HCT116 (cell line): ENCODE results near the gene LRRC3.

Experiments
- CEBPB ChIP-seq: IDR thresholded peaks from 2 replicates; pipeline ENCODE4 v1.6.1; 2012; ENCODE audit warnings: low read depth
- EZH2 ChIP-seq: fragments of 200-600 bp; sonication (generic); IDR thresholded peaks from 2 replicates; pipeline ENCODE4 v1.6.1; 2017; ENCODE audit warnings: antibody characterized with exemption, mixed run types
- EZH2phosphoT487 ChIP-seq: fragments of 200-600 bp; IDR thresholded peaks from 2 replicates; pipeline ENCODE4 v1.6.1; 2018; ENCODE audit warnings: antibody characterized with exemption, borderline replicate concordance
- POLR2A ChIP-seq: IDR thresholded peaks from 2 replicates; pipeline ENCODE4 v1.7.0; 2011; ENCODE audit warnings: borderline replicate concordance; ENCODE audit not compliant: insufficient read depth, insufficient read length; ENCODE audit errors: extremely low read depth
- POLR2AphosphoS5 ChIP-seq: IDR thresholded peaks from 2 replicates; pipeline ENCODE4 v1.6.1; 2011; ENCODE audit warnings: mild to moderate bottlenecking, low read depth, low read length, moderate library complexity
- REST ChIP-seq: IDR thresholded peaks from 2 replicates; pipeline ENCODE4 v1.6.1; 2012; ENCODE audit warnings: low read depth
- YY1 ChIP-seq: IDR thresholded peaks from 2 replicates; pipeline ENCODE4 v1.6.1; 2011; ENCODE audit warnings: low read length, low read depth, moderate library complexity, mild to moderate bottlenecking; ENCODE audit not compliant: insufficient replicate concordance; ENCODE audit errors: extremely low read depth
- TF ChIP-seq, protein P1 (sequence below), 3 experiments: fragments of 200-600 bp in 1 of 3; sonication (generic) in 1 of 3; IDR thresholded peaks in 2 of 3; conservative IDR thresholded peaks in 1 of 3; 2 replicates each; pipeline ENCODE4 v1.5.1; 2012 to 2017; ENCODE audit warnings: low read depth in 2 of 3, low read length in 2 of 3, antibody characterized with exemption in 1 of 3, borderline replicate concordance in 1 of 3, control low read depth in 1 of 3, mild to moderate bottlenecking in 1 of 3, mixed read lengths in 1 of 3, mixed run types in 1 of 3, moderate library complexity in 1 of 3; ENCODE audit not compliant: insufficient read depth in 1 of 3
- TF ChIP-seq, protein P2 (sequence below): IDR thresholded peaks from 2 replicates; pipeline ENCODE4 v1.6.1; 2012

DNA sequence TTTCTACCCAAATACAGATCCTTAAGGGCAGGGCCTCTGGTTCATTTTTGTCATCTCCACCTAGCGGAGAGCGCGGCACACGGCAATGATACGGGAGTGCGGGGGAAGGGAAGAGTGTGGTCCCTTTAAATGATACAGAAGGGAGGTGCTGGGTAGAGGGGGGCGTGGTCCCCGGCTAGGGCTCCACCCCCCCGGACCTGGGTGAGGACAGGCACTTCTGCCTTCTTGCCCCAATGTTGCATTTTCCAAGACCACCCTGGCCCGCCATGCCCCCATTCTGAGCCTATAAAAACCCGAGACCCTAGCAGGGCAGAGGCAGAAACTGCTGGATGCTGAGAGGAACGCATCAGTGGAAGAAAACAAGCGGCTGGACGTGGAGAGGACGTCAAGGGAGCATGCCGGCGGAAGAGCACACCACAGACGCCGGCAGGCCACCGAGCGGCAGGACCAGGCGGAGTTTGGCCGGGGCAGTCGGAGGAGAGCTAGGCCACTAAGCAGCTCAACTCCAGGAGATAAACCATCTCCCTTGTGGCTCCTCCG lies 30.0 kb downstream of the LRRC3 start:
- TF ChIP-seq, protein P1, sequence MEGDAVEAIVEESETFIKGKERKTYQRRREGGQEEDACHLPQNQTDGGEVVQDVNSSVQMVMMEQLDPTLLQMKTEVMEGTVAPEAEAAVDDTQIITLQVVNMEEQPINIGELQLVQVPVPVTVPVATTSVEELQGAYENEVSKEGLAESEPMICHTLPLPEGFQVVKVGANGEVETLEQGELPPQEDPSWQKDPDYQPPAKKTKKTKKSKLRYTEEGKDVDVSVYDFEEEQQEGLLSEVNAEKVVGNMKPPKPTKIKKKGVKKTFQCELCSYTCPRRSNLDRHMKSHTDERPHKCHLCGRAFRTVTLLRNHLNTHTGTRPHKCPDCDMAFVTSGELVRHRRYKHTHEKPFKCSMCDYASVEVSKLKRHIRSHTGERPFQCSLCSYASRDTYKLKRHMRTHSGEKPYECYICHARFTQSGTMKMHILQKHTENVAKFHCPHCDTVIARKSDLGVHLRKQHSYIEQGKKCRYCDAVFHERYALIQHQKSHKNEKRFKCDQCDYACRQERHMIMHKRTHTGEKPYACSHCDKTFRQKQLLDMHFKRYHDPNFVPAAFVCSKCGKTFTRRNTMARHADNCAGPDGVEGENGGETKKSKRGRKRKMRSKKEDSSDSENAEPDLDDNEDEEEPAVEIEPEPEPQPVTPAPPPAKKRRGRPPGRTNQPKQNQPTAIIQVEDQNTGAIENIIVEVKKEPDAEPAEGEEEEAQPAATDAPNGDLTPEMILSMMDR (IDR thresholded peaks at IDR 0.05 in 2 of 3, conservative IDR thresholded peaks at IDR 0.05 in 1 of 3; ENCODE audit: borderline replicate concordance in 1 of 3, insufficient read depth in 1 of 3, low read depth in 2 of 3, low read length in 2 of 3) = peak in 2 of 3 experiments; percentile 32 to 47; a peak in 3 of 6 replicates
- TF ChIP-seq EZH2 (no peak), POLR2A (no peak), REST (no peak), POLR2AphosphoS5 (no peak), EZH2phosphoT487 (no peak), CEBPB (no peak), YY1 (no peak)
- TF ChIP-seq, protein P2, sequence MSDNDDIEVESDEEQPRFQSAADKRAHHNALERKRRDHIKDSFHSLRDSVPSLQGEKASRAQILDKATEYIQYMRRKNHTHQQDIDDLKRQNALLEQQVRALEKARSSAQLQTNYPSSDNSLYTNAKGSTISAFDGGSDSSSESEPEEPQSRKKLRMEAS = no peak
